HepG2 (cell line): Measurements from ENCODE around the gene CTIF. TPM values are rescaled to one million over a fixed set of nuclear protein-coding genes. Genes with fewer than 3 reads are reported as not detected.

ENCODE experiments used
- ATAC-seq: fragments of 200-7000 bp; cut with Tn5 transposase; 3 replicates; pipeline ENCODE4 v1.9.1; 2020; ENCODE audit warnings: mild to moderate bottlenecking, moderate library complexity
- BruUV-seq: library from RNA; stranded (reverse); fragments of 400-500 nt; replicated peaks from 2 replicates; lab custom pipeline; 2021; lab: Mats Ljungman, UMichigan
- CTCF ChIA-PET: fragments of 300-600 bp; formaldehyde crosslinking; extraction: SDS; loops from one replicate; lab custom pipeline; 2021; ENCODE audit warnings: low total read pairs, inconsistent platforms, low intra/inter-chr PET ratio; lab: Yijun Ruan, JAX
- POLR2A ChIA-PET: fragments of 350-600 bp; sonication (Branson Sonifier 250); formaldehyde crosslinking; loops from one replicate; lab custom pipeline; 2020; ENCODE audit warnings: antibody characterized with exemption, inconsistent platforms; lab: Yijun Ruan, JAX
- DNase-seq: peaks from one replicate; pipeline ENCODE4 v3.0.0-alpha.2; 2015; ENCODE audit warnings: low spot score
- FAIRE-seq: peaks from 3 replicates; lab custom pipeline; 2011; peaks lifted over from hg19 to GRCh38; lab: Jason Lieb, UNC
- H2AFZ ChIP-seq: one replicate; pipeline ENCODE4 v1.6.1; 2011; ENCODE audit warnings: low read length, inconsistent platforms
- H3K27ac ChIP-seq: fragments of 300-600 bp; 3 replicates; pipeline ENCODE4 v1.8.0; 2011; ENCODE audit warnings: mixed run types, mild to moderate bottlenecking, mixed read lengths, low read length, inconsistent platforms; ENCODE audit not compliant: insufficient read depth; ENCODE audit errors: extremely low read length
- H3K27me3 ChIP-seq, 2 experiments: fragments of 200-600 bp in 1 of 2; 2 replicates in 1 of 2; 3 replicates in 1 of 2; pipeline versions ENCODE4 v1.6.0 to v1.8.0; 2011; ENCODE audit warnings: low read length in 2 of 2, mild to moderate bottlenecking in 2 of 2, moderate library complexity in 2 of 2, inconsistent platforms in 1 of 2; ENCODE audit not compliant: insufficient read depth in 2 of 2, control insufficient read depth in 1 of 2
- H3K36me3 ChIP-seq, 2 experiments: fragments of 200-600 bp in 1 of 2; replicated peaks in 1 of 2; 2 replicates in 1 of 2; 3 replicates in 1 of 2; pipeline versions ENCODE4 v1.5.1 to v1.8.0; 2011; ENCODE audit warnings: low read length in 2 of 2, inconsistent platforms in 1 of 2; ENCODE audit not compliant: insufficient read depth in 2 of 2, control insufficient read depth in 1 of 2
- H3K4me1 ChIP-seq: 2 replicates; pipeline ENCODE4 v1.5.1; 2012; ENCODE audit warnings: low read length, inconsistent platforms; ENCODE audit not compliant: insufficient read depth
- H3K4me2 ChIP-seq: 2 replicates; pipeline ENCODE4 v1.6.0; 2011; ENCODE audit warnings: low read depth, low read length, inconsistent platforms
- H3K4me3 ChIP-seq, 3 experiments: fragments of 200-600 bp in 1 of 3; sonication (generic), shearing (Covaris generic) in 1 of 3; replicated peaks in 1 of 3; 2 replicates each; pipeline ENCODE4 v1.5.1; 2011 to 2016; ENCODE audit warnings: low read length in 3 of 3, inconsistent platforms in 2 of 3, low read depth in 2 of 3, mild to moderate bottlenecking in 2 of 3, control low read depth in 1 of 3, mixed read lengths in 1 of 3; ENCODE audit not compliant: insufficient read depth in 1 of 3
- H3K79me2 ChIP-seq: one replicate; pipeline ENCODE4 v1.6.1; 2011; ENCODE audit warnings: low read length, inconsistent platforms; ENCODE audit not compliant: insufficient read depth
- H3K9ac ChIP-seq: 2 replicates; pipeline ENCODE4 v1.6.0; 2011; ENCODE audit warnings: mild to moderate bottlenecking, low read depth, low read length, inconsistent platforms; ENCODE audit not compliant: insufficient read depth
- H3K9me3 ChIP-seq: 2 replicates; pipeline ENCODE4 v1.5.1; 2012; ENCODE audit warnings: mild to moderate bottlenecking, low read length
- H4K20me1 ChIP-seq: 2 replicates; pipeline ENCODE4 v1.6.0; 2011; ENCODE audit warnings: inconsistent platforms, mild to moderate bottlenecking, low read length, moderate library complexity; ENCODE audit not compliant: insufficient read depth
- DDIT3 ChIP-seq: sonication (generic); formaldehyde crosslinking; IDR thresholded peaks from 2 replicates; pipeline ENCODE4 v1.4.0; 2020; ENCODE audit warnings: mild to moderate bottlenecking, missing genetic modification reagents
- DNMT1 ChIP-seq: sonication (generic); formaldehyde crosslinking; IDR thresholded peaks from 2 replicates; pipeline ENCODE4 v1.5.1; 2020; ENCODE audit warnings: mild to moderate bottlenecking, missing genetic modification reagents
- HDAC2 ChIP-seq: sonication (generic); formaldehyde crosslinking; IDR thresholded peaks from 2 replicates; pipeline ENCODE4 v1.4.0; 2020; ENCODE audit warnings: missing genetic modification reagents
- KAT7 ChIP-seq: IDR thresholded peaks from 2 replicates; pipeline ENCODE4 v1.6.1; 2018; ENCODE audit warnings: borderline replicate concordance, missing compliant biosample characterization
- MXD4 ChIP-seq: IDR thresholded peaks from 2 replicates; pipeline ENCODE4 v1.6.1; 2016; ENCODE audit warnings: mild to moderate bottlenecking, missing biosample characterization, missing genetic modification reagents
- PHF5A ChIP-seq: IDR thresholded peaks from one replicate; pipeline ENCODE4 v1.6.1; 2018; ENCODE audit warnings: low read depth, missing genetic modification reagents; ENCODE audit not compliant: unreplicated experiment
- TAF15 ChIP-seq: fragments of 200-400 bp; formaldehyde crosslinking; IDR thresholded peaks from one replicate; pipeline ENCODE4 v1.6.1; 2018; ENCODE audit warnings: mild to moderate bottlenecking, low read depth, low read length; ENCODE audit not compliant: poor library complexity, severe bottlenecking
- ZBTB40 ChIP-seq, 2 experiments: fragments of 450-650 bp in 1 of 2; sonication (generic) in 1 of 2; formaldehyde crosslinking in 1 of 2; IDR thresholded peaks; 2 replicates each; pipeline versions ENCODE4 v1.6.1 to v1.8.0; 2016 to 2022; ENCODE audit warnings: antibody characterized with exemption in 1 of 2, mild to moderate bottlenecking in 1 of 2, missing genetic modification reagents in 1 of 2
- ZFP1 ChIP-seq: IDR thresholded peaks from 2 replicates; pipeline ENCODE4 v1.6.1; 2016
- ZGPAT ChIP-seq: IDR thresholded peaks from 2 replicates; pipeline ENCODE4 v1.6.1; 2016; ENCODE audit warnings: mild to moderate bottlenecking
- ZNF124 ChIP-seq: sonication (generic); formaldehyde crosslinking; IDR thresholded peaks from 2 replicates; pipeline ENCODE4 v1.4.0; 2020; ENCODE audit warnings: missing genetic modification reagents
- ZNF317 ChIP-seq: sonication (generic); formaldehyde crosslinking; IDR thresholded peaks from 2 replicates; pipeline ENCODE4 v1.5.0; 2020; ENCODE audit warnings: mild to moderate bottlenecking, missing genetic modification reagents
- ZNF333 ChIP-seq: sonication (generic); formaldehyde crosslinking; IDR thresholded peaks from 2 replicates; pipeline ENCODE4 v1.4.0; 2020; ENCODE audit warnings: mild to moderate bottlenecking, missing genetic modification reagents, borderline replicate concordance
- ZNF510 ChIP-seq: sonication (generic); formaldehyde crosslinking; IDR thresholded peaks from 2 replicates; pipeline ENCODE4 v1.4.0; 2020; ENCODE audit warnings: low read depth, mild to moderate bottlenecking, missing genetic modification reagents
- WGBS: methylation state at CpG from one replicate; pipeline ENCODE4 v1.1.6; 2017; ENCODE audit warnings: low lambda C conversion rate; 5-methylcytosine and 5-hydroxymethylcytosine counted together
- in situ Hi-C: cut with HindIII; loops from 2 replicates; pipeline ENCODE4 v1.10.0; 2017; ENCODE audit warnings: low pct_unique_long_range_greater_than_20kb; ENCODE audit not compliant: extremely low pct_ligation_motif_present
- intact Hi-C: fragments of 100-400 bp; cut with micrococcal nuclease; formaldehyde crosslinking; loops from one replicate; pipeline ENCODE4 v1.10.0; 2022; ENCODE audit not compliant: unreplicated experiment
- polyA plus RNA-seq, 8 experiments: library from polyadenylated mRNA; depleted of rRNA in 3 of 8; stranded (reverse) in 7 of 8; unstranded in 1 of 8; fragments of >200 nt; fragmentation: Illumina TruSeq in 4 of 8; extraction: Trizol in 4 of 8; gene quantifications; 2 replicates each; pipeline versions ENCODE4 v1.2.1 to v1.2.3, GENCODE V29; 2011 to 2016; ENCODE audit warnings: low read depth in 4 of 8, missing spikeins in 1 of 8, mixed read lengths in 1 of 8; ENCODE audit not compliant: insufficient read depth in 1 of 8
- total RNA-seq, 5 experiments: library from RNA; depleted of rRNA; stranded (reverse); fragments of >200 nt; fragmentation: Illumina TruSeq; extraction: Trizol; gene quantifications; 2 replicates each; pipeline ENCODE4 v1.2.3, GENCODE V29; 2016; ENCODE audit warnings: low read depth in 1 of 5

CTIF gene
- total and polyA plus RNA-seq, 2 of the 13 experiments (the other 11 are each of a cell fraction or from before 2014, with no cell fraction given), result 18.2 to 28.0 TPM

- TF ChIP-seq ZGPAT (CRISPR knock-in tag) (no peak), ZNF510 (CRISPR knock-in tag) (no peak), ZNF124 (no peak), ZNF317 (no peak), DDIT3 (CRISPR knock-in tag) (no peak), MXD4 (CRISPR knock-in tag) (no peak)
- TF ChIP-seq, all 625 proteins: peak for 0
These were observed 313.5 kb downstream of the CTIF start (continued) for GRCh38 chr18:48852292-48852691.

- H3K4me1 ChIP-seq, result no peaks in the 10 kb centered on the region
- no peak overlapping the region for H3K4me2 ChIP-seq
- no peak for ATAC-seq
- no peak overlapping the region for H2AFZ ChIP-seq
- intact Hi-C loops, result no loop called here
- FAIRE-seq, result no peak
- DNase-seq, result no peak
- no peaks in the 10 kb centered on the region for H3K9me3 ChIP-seq
- no peak overlapping the region for H3K27ac ChIP-seq
- H3K79me2 ChIP-seq, result no peaks in the 10 kb centered on the region
- H3K36me3 ChIP-seq, result peaks cover 4 to 25% of the 10 kb centered on the region in 2 experiments; a peak in 4 of 5 replicates
- no peaks in the 10 kb centered on the region for H3K27me3 ChIP-seq
- H3K9ac ChIP-seq, result no peak overlapping the region
- BruUV-seq, result no TSS peak
- in situ Hi-C loops, result no loop called here
- 99% methylated on average over 6 of the region's 6 CpGs for WGBS
- H3K4me3 ChIP-seq, result no peak overlapping the region
- CTCF ChIA-PET, result no interaction called here
- POLR2A ChIA-PET, result no interaction called here
- no peaks in the 10 kb centered on the region for H4K20me1 ChIP-seq
- TF ChIP-seq ZFP1, result no peak
- no peak for TF ChIP-seq HDAC2 (CRISPR knock-in tag)
- TF ChIP-seq KAT7 (CRISPR knock-in tag), result no peak
- TF ChIP-seq ZNF333 (CRISPR knock-in tag), result no peak
- TF ChIP-seq ZBTB40 (IDR thresholded peaks at IDR 0.05), result no peak
- no peak for TF ChIP-seq ZBTB40 (CRISPR knock-in tag; IDR thresholded peaks at IDR 0.05)
- TF ChIP-seq DNMT1 (CRISPR knock-in tag), result no peak
- no peak for TF ChIP-seq PHF5A
- TF ChIP-seq TAF15, result no peak
These were observed 314.0 kb downstream of the CTIF start for GRCh38 chr18:48852794-48853193.
